Cerebellar cortex (tissue), 1 donor: ENCODE measurements around the gene NLGN1.

Experiments
- DNase-seq: peaks from one replicate; pipeline ENCODE4 v3.0.0-alpha.2; 2015; ENCODE audit warnings: low spot score

Gene NLGN1

GRCh38 chr3:173762501-173762900 lies 365.0 kb downstream of the NLGN1 start:
- DNase-seq: no peak

DNA sequence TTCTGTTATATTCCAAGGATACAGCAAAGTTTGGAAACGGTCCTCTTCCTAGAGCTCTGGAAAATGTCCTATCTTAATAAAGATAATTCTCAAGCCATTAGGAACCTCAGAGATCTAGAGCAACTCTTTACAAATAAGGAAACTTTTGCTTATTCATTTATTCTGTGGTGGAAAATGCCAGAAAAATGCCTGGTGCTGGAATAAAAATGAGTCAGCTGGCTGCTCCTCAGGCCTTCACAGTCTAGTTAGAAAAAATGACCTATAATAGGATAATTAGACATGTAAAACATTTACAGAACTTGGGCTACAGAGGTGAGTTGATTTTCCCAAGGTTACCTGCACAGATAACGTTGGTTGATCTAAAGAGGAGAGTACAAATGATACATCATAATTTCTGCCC lies 372.5 kb downstream of the NLGN1 start:
- DNase-seq: no peak

DNA sequence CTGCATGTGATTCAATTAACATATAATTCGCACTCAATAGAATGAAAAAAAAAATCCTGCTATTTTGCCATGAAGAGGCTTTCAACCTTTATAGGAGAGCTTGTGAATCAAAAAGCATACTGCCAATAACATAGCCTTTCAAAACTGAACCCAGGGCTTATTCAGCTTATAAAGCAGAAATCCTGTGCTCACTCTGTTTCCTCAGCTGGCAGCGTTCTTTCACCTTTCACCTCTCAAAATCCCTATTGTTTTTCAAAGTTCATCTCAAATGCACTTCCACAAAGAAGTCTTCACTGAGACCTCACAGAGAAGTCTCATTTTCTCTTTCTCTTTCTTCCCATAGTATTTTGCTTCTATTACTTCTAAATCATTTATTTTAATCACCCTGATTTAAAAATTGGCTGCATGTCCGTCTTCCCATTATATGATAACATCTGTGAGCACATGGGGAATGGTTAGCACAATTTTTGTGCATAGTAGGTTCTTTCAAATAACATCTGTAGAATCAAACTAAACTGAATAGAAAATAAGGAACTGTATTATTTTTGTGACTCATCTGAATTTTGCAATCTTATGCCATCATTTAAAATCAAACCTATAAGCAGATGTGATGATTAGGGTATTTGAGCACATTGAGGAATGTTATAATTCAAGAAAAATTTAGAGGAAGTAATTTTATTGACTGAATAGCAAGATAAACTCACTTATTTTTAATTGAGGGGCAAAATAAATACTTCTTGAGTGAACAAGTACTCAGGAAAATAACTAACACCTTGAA lies 373.4 kb downstream of the NLGN1 start:
- no peak for DNase-seq

- DNase-seq: no peak
Observed at GRCh38 chr3:173773800-173774199, 376.3 kb downstream of the NLGN1 start.

DNA sequence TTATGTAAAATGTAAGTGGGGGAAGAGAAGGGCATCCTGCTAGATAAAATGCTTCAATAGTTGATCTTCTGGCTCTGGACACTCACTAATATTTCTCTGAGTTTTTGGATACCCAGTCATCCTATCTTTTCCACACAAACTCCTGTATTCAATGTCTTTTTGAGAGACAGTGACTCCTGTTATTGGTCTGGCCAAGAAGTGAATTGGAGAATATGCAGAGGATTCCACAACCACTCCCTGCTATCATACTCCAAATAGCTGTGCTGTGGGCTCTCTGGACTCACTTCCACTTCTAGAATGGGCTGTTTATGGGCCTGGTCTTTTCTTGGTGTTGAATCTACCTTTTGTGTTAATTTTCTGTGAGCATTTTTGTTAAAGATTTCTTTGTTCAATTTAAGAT lies 376.8 kb downstream of the NLGN1 start:
- peak; percentile 52 for DNase-seq

GRCh38 chr3:173778251-173778650 lies 380.7 kb downstream of the NLGN1 start:
- DNase-seq: peak; percentile 87

DNA sequence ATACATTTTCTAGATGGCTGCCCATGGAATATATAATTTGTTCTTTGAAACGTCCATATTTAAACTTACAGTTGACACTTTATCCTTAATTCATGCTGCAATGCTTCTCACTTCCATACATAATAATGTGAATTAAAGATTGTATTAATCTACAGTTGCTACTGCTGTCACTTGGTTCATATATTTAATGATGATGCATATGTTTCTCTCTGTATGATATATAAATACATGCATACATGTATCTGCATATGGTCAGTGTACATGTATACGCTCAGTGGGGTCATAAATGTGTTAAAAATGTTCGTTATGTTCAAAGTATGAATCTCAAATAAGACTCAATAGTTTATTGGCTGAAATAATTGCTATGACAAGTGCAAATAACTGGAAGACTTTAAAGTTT lies 382.5 kb downstream of the NLGN1 start:
- no peak for DNase-seq

GRCh38 chr3:173785004-173785403 lies 387.5 kb downstream of the NLGN1 start:
- no peak for DNase-seq

GRCh38 chr3:173789530-173790162 lies 392.1 kb downstream of the NLGN1 start:
- no peak for DNase-seq

DNA sequence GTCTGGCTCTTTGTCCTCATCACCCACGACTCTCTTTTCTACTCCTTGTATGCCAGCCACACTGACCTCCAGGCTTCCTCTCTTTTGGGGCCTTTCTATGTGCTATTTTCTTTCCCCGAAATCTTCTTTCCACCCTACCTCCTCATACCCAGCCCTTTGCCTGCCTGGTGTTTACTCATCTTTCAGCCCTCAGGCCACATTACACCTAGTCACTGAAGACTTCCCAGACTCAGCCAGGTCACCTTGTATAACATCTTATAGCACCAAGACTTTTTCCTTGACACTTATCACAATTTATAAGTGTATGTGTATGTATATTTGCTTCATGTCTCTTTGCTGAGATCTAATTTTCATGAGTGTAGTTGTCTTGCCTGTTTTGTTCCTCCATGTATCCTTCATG lies 396.4 kb downstream of the NLGN1 start:
- DNase-seq: no peak

DNA sequence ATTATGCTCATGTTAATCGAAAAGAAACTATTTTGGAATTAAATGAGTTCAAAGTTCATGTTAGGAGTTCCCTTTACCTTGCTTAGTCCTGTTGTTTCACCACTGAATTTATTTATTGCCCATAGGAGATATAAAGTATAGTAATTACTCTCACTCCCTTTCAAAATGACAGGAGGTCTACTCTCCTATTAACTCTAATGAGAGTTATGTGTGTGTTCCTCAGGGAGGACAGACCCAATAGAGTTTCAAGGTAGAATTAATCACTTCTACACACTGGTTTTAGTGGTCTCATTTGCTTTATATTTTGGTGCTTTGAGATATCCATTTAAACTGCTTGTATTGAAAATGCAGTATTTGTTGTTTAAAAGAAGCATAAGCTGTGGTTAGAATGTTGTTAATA lies 398.9 kb downstream of the NLGN1 start:
- DNase-seq: no peak

DNA sequence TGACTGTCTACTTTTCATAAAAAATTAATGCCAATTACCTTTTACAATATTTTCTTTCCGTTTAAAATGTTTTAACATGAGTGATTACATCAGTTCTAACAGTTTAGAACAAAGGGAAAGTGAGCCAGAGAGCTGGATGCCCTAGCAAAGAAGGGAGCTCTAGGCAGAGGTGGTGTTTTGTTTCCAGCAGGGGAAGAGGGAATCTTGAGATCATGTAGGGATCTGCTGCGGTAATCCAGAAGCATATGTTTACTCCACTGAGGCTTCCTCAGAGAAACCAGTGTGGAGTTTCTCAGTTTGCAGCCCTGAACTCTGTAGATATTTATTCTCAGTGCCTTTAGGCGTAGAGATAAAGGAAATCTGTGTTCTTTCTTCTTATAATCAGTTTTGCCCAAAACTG lies 399.3 kb downstream of the NLGN1 start:
- no peak for DNase-seq

- no peak for DNase-seq
Observed at GRCh38 chr3:173799060-173799816, 401.7 kb downstream of the NLGN1 start.

- no peak for DNase-seq
Observed at GRCh38 chr3:173800154-173800553, 402.6 kb downstream of the NLGN1 start.

GRCh38 chr3:173814809-173815208 lies 417.3 kb downstream of the NLGN1 start:
- DNase-seq: no peak

GRCh38 chr3:173819368-173819767 lies 421.8 kb downstream of the NLGN1 start:
- DNase-seq: no peak

DNA sequence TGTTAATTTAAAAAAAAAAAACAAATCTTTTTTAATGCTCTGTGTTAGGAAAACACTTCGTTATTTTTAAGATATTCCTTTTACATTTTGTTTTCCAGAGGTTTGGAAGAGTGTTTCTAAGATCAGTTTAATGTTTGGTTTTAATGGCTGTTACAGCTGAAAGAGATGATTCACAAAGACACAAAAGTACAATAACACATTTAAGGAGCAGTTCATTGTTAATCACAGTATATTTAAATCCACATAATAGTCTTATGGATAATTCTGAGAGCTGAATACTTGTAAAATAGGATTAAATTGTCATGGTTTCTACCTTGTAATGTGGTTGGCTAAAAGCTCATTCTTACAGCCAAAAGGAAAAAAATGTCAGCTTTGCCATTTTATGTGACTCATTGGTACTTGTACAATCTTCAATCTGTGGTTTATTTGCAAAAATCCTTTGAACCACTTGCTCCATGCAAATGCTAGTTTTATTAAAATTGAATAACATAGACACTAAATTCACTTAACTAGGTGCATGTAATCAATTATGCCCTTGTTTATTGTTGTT lies 426.4 kb downstream of the NLGN1 start:
- DNase-seq: no peak

GRCh38 chr3:173825730-173826129 lies 428.2 kb downstream of the NLGN1 start:
- no peak for DNase-seq

DNA sequence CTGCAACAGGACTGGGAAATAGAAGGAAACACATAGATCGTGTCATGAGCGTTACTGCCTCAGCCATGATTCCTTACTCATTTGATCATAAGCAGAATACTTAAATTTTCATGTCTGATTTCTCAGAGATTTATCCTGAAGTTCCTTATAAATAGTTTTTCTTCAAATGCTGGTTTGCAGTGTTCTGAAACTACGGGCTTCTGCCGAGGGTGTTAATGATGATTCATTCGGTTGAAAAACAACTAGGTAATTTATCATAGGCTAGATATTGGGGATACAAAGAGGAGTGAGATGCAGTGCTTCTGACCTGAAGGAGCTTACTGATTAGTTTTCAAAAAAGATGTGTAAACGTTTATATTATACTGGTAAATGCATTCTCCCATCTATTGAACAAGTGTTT lies 428.9 kb downstream of the NLGN1 start:
- no peak for DNase-seq

DNA sequence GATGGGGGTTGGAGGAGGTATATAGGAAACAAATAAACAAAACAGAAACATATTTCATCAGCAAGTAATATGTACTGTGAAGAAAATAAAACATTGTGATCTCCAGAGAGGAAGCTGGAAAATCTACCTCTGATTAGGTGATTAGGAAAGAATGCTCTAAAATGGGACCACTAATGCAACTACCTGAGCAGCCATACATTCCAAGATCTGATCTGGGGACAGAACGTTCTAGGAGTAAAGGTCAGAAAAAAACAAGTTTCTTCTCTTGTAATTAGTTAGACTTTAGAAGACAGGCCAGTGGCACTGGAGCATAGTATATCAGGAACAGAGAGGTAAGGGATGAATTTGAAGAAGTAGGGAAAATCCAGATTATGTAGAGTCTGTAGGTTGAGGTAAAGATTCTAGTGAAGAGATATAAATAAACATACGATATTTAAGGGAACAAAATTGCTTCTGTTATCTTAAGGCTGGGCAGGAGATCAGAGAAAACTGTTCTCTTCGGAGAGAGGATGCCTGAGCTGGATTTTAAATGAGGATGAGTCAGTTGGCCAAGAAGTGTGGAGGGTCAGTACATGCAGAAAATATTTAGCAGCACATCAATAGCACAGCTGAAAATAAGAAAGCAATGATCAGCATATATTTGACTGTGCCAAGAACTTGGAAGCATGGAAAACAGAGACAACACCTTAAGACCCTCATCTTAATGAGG lies 429.5 kb downstream of the NLGN1 start:
- no peak for DNase-seq

- no peak for DNase-seq
Observed at GRCh38 chr3:173838644-173839043, 441.1 kb downstream of the NLGN1 start.

DNA sequence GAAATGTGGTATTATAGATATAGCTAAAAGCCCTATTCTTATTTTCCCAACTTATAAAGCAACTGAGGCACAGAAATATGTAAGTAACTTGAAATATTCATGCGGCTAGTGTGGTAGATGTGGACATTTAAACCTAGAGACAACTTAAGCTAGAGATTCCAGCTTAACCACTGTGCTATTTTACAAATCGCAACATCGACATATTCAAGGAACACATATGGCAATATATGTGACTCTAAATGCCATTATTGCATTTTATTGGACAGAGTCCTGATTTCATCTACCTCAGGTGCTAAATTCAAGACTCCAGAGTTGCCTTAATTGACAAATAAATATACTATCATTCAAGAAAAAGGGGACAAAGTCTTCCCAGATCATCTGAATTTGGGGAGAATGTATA lies 442.3 kb downstream of the NLGN1 start:
- no peak for DNase-seq
